Activated B cell treated with CpG ODN at 0.5 μM for 24 hours (primary cell): ENCODE results near the gene PRDM2. TPM values are rescaled to one million over a fixed set of nuclear protein-coding genes. Genes with fewer than 3 reads are reported as not detected.
A peak's percentile ranks its signal among the peaks of the same experiment; 100 is the strongest.

Experiments
- ATAC-seq: fragments of 200-7000 bp; cut with Tn5 transposase; one replicate; pipeline ENCODE4 v1.10.0; 2021; ENCODE audit warnings: low read depth, mild to moderate bottlenecking, moderate library complexity
- CTCF ChIA-PET: fragments of 350-600 bp; sonication (Branson Sonifier 250); formaldehyde crosslinking; loops from one replicate; lab custom pipeline; 2021; ENCODE audit warnings: antibody characterized with exemption; lab: Charles Lee
- POLR2A ChIA-PET: fragments of 350-600 bp; sonication (Branson Sonifier 250); formaldehyde crosslinking; loops from one replicate; lab custom pipeline; 2021; ENCODE audit warnings: antibody characterized with exemption; lab: Charles Lee
- DNase-seq: peaks from one replicate; pipeline ENCODE4 v3.0.0; 2022
- H3K27ac Mint-ChIP-seq: one replicate; pipeline ENCODE4 v1.8.0; 2020; ENCODE audit warnings: mixed read lengths
- H3K27me3 Mint-ChIP-seq: one replicate; pipeline ENCODE4 v1.8.0; 2021; ENCODE audit warnings: mixed read lengths
- H3K36me3 Mint-ChIP-seq: one replicate; pipeline ENCODE4 v1.8.0; 2021; ENCODE audit warnings: low read depth, mixed read lengths
- H3K4me1 Mint-ChIP-seq: one replicate; pipeline ENCODE4 v1.8.0; 2021; ENCODE audit warnings: mixed read lengths
- H3K4me3 Mint-ChIP-seq: one replicate; pipeline ENCODE4 v1.8.0; 2020; ENCODE audit warnings: mild to moderate bottlenecking, mixed read lengths
- H3K9me3 Mint-ChIP-seq: one replicate; pipeline ENCODE4 v1.8.0; 2020; ENCODE audit warnings: mixed read lengths
- CTCF ChIP-seq: fragments of 200-600 bp; IDR thresholded peaks from one replicate; pipeline ENCODE4 v1.8.0; 2022; ENCODE audit warnings: antibody characterized with exemption, mild to moderate bottlenecking
- intact Hi-C: fragments of 100-400 bp; cut with micrococcal nuclease; formaldehyde crosslinking; loops from one replicate; pipeline ENCODE4 v1.15.1; 2024
- total RNA-seq: library from RNA; stranded (reverse); gene quantifications from 2 replicates; pipeline ENCODE4 v1.2.3, GENCODE V29; 2022

The PRDM2 gene
- total RNA-seq, 1 donor from 2014 or later: 194 TPM

GRCh38 chr1:13722808-13723360 is 22.9 kb downstream of the PRDM2 start:
- TF ChIP-seq CTCF: no peak
- Mint-ChIP-seq H3K4me1 (peaks cover 79% of the 10 kb centered on the region), H3K27me3 (no peaks in the 10 kb centered on the region), H3K27ac (peak overlapping the region; percentile 97), H3K9me3 (no peaks in the 10 kb centered on the region), H3K4me3 (no peak overlapping the region), H3K36me3 (peaks cover 75% of the 10 kb centered on the region)
- POLR2A ChIA-PET: interaction anchor here (0.8 to 16.6 kb wide), 3 partner anchors 8 to 19 kb away, joined by 3 to 440 read pairs (median 10); no protein-coding TSS in a partner anchor
- DNase-seq (no peak), ATAC-seq (no peak)
- intact Hi-C loops: no loop called here
- CTCF ChIA-PET: interaction anchor here (1.8 kb wide), 1 partner anchor 57 kb away, joined by 6 read pairs; no protein-coding TSS in a partner anchor

GRCh38 chr1:13723810-13724209 is 23.8 kb downstream of the PRDM2 start:
- H3K4me3 Mint-ChIP-seq: no peak overlapping the region
- intact Hi-C loops: no loop called here
- peaks cover 80% of the 10 kb centered on the region for H3K4me1 Mint-ChIP-seq
- ChIA-PET POLR2A (interaction anchor here (4.1 to 16.6 kb wide), 2 partner anchors 11 to 20 kb away, joined by 42 to 440 read pairs; no protein-coding TSS in a partner anchor), CTCF (interaction anchor here (1.4 to 7.2 kb wide), 3 partner anchors 9 to 58 kb away, joined by 7 to 107 read pairs (median 34); no protein-coding TSS in a partner anchor)
- no peak for TF ChIP-seq CTCF
- DNase-seq: no peak
- peaks cover 70% of the 10 kb centered on the region for H3K36me3 Mint-ChIP-seq
- no peak for ATAC-seq
- peak overlapping the region; percentile 97 for H3K27ac Mint-ChIP-seq
- no peaks in the 10 kb centered on the region for H3K9me3 Mint-ChIP-seq
- no peaks in the 10 kb centered on the region for H3K27me3 Mint-ChIP-seq

GRCh38 chr1:13725714-13726175 is 25.8 kb downstream of the PRDM2 start:
- Mint-ChIP-seq H3K27me3 (no peaks in the 10 kb centered on the region), H3K4me3 (peak overlapping the region; percentile 50), H3K36me3 (peaks cover 61% of the 10 kb centered on the region), H3K27ac (peak overlapping the region; percentile 97), H3K4me1 (peaks cover 88% of the 10 kb centered on the region), H3K9me3 (no peaks in the 10 kb centered on the region)
- ATAC-seq: peak; percentile 36
- ChIA-PET POLR2A (interaction anchor here (0.8 to 16.6 kb wide), 8 partner anchors 13 to 62 kb away, joined by 3 to 440 read pairs (median 22); partner anchors contain the start of gene PRDM2), CTCF (interaction anchor here (0.7 to 7.2 kb wide), 20 partner anchors 9 to 208 kb away, joined by 3 to 107 read pairs (median 6); no protein-coding TSS in a partner anchor)
- TF ChIP-seq CTCF: no peak
- no peak for DNase-seq
- intact Hi-C loops: loop anchor here (1.0 kb wide), 4 partner anchors 10 to 235 kb away; no protein-coding TSS in a partner anchor

- peak overlapping the region; percentile 67 for H3K4me3 Mint-ChIP-seq
- DNase-seq (no peak), ATAC-seq (peak; percentile 3)
- intact Hi-C loops: no loop called here
- H3K27ac Mint-ChIP-seq: peak overlapping the region; percentile 97
- peaks cover 65% of the 10 kb centered on the region for H3K36me3 Mint-ChIP-seq
- peaks cover 99% of the 10 kb centered on the region for H3K4me1 Mint-ChIP-seq
- TF ChIP-seq CTCF: no peak
- ChIA-PET POLR2A (interaction anchor here (0.8 to 16.6 kb wide), 8 partner anchors 15 to 61 kb away, joined by 3 to 440 read pairs (median 29); no protein-coding TSS in a partner anchor), CTCF (interaction anchor here (1.4 to 7.2 kb wide), 4 partner anchors 12 to 62 kb away, joined by 3 to 107 read pairs (median 11); no protein-coding TSS in a partner anchor)
- no peaks in the 10 kb centered on the region for H3K9me3 Mint-ChIP-seq
- H3K27me3 Mint-ChIP-seq: no peaks in the 10 kb centered on the region
These were observed 28.2 kb downstream of the PRDM2 start for GRCh38 chr1:13728091-13728715.
